Measurements from ENCODE around the gene SIGLEC15.
"Not testable (repeated sequence)": the region's sequence is repeated elsewhere in the genome, so short reads cannot be mapped to it uniquely, and the experiment has no call there.

Gene SIGLEC15

GRCh38 chr18:45821026-45821425, 4.4 kb upstream of the SIGLEC15 start:
- DNase-seq: no peak

GRCh38 chr18:45821711-45822110, 3.8 kb upstream of the SIGLEC15 start:
- no peak for DNase-seq

- no peak for DNase-seq
These were observed 609 bp downstream of the SIGLEC15 start for GRCh38 chr18:45826084-45826483.

- not testable (repeated sequence) for DNase-seq
These were observed 1.2 kb downstream of the SIGLEC15 start for GRCh38 chr18:45826716-45827115.

GRCh38 chr18:45828917-45829811, 3.7 kb downstream of the SIGLEC15 start:
- DNase-seq: no peak

GRCh38 chr18:45829855-45830254, 4.4 kb downstream of the SIGLEC15 start:
- no peak for DNase-seq

- DNase-seq: no peak
These were observed 5.4 kb downstream of the SIGLEC15 start for GRCh38 chr18:45830917-45831316.

GRCh38 chr18:45833846-45834245, 8.4 kb downstream of the SIGLEC15 start:
- no peak for DNase-seq

GRCh38 chr18:45834306-45834705, 8.8 kb downstream of the SIGLEC15 start:
- no peak for DNase-seq

- no peak for DNase-seq
These were observed 9.7 kb downstream of the SIGLEC15 start for GRCh38 chr18:45835057-45835636.

- no peak for DNase-seq
These were observed 11.0 kb downstream of the SIGLEC15 start for GRCh38 chr18:45836242-45837205.

GRCh38 chr18:45837283-45838070, 12.0 kb downstream of the SIGLEC15 start:
- peak in 3 of 4 experiments; percentile 6 to 19 (median 16) for DNase-seq

GRCh38 chr18:45838302-45839070, 13.0 kb downstream of the SIGLEC15 start:
- no peak for DNase-seq

- DNase-seq: peak in 1 of 4 experiments; percentile 3
These were observed 14.2 kb downstream of the SIGLEC15 start for GRCh38 chr18:45839414-45840395.

GRCh38 chr18:45841060-45841764, 15.7 kb downstream of the SIGLEC15 start:
- no peak for DNase-seq

- DNase-seq: no peak
These were observed 16.4 kb downstream of the SIGLEC15 start for GRCh38 chr18:45841765-45842442.

GRCh38 chr18:45843019-45843418, 17.5 kb downstream of the SIGLEC15 start:
- no peak for DNase-seq

- no peak for DNase-seq
These were observed 19.5 kb downstream of the SIGLEC15 start for GRCh38 chr18:45844938-45845337.

GRCh38 chr18:45845410-45845809, 19.9 kb downstream of the SIGLEC15 start:
- DNase-seq: no peak
